DND-41 (cell line): ENCODE results near the gene SLC22A31.
"Not testable (repeated sequence)": the region's sequence is repeated elsewhere in the genome, so short reads cannot be mapped to it uniquely, and the experiment has no call there.

Source experiments
- ATAC-seq: fragments of 200-7000 bp; cut with Tn5 transposase; 3 replicates; pipeline ENCODE4 v1.9.1; 2021; ENCODE audit warnings: low read depth; ENCODE audit not compliant: insufficient read depth
- DNase-seq: peaks from one replicate; pipeline ENCODE4 v3.0.0-alpha.2; 2020
- H2AFZ ChIP-seq: 2 replicates; pipeline ENCODE4 v1.6.0; 2012; ENCODE audit warnings: low read depth, low read length
- H3K27ac ChIP-seq: 2 replicates; pipeline ENCODE4 v1.5.1; 2012; ENCODE audit warnings: low read length, inconsistent platforms
- H3K27me3 ChIP-seq: fragments of 200-600 bp; sonication (generic); 2 replicates; pipeline ENCODE4 v1.6.0; 2012; ENCODE audit warnings: low read length, mild to moderate bottlenecking, inconsistent platforms; ENCODE audit not compliant: insufficient read depth, poor library complexity
- H3K36me3 ChIP-seq: 2 replicates; pipeline ENCODE4 v1.5.1; 2012; ENCODE audit warnings: low read length, inconsistent platforms; ENCODE audit not compliant: insufficient read depth
- H3K4me1 ChIP-seq: 2 replicates; pipeline ENCODE4 v1.5.1; 2012; ENCODE audit warnings: mild to moderate bottlenecking, low read length; ENCODE audit not compliant: insufficient read depth
- H3K4me2 ChIP-seq: 2 replicates; pipeline ENCODE4 v1.6.0; 2012; ENCODE audit warnings: mild to moderate bottlenecking, moderate library complexity, low read length, inconsistent platforms; ENCODE audit not compliant: insufficient read depth
- H3K4me3 ChIP-seq, 2 experiments: fragments of 200-600 bp in 1 of 2; shearing (Covaris generic) in 1 of 2; 2 replicates each; pipeline ENCODE4 v1.5.1; 2012 to 2016; ENCODE audit warnings: inconsistent platforms in 2 of 2, low read length in 2 of 2, mild to moderate bottlenecking in 2 of 2, low read depth in 1 of 2, moderate library complexity in 1 of 2
- H3K79me2 ChIP-seq: 2 replicates; pipeline ENCODE4 v1.6.0; 2012; ENCODE audit warnings: low read length, inconsistent platforms; ENCODE audit not compliant: insufficient read depth
- H3K9ac ChIP-seq: 2 replicates; pipeline ENCODE4 v1.6.0; 2012; ENCODE audit warnings: low read depth, mild to moderate bottlenecking, inconsistent platforms, low read length, moderate library complexity
- H3K9me3 ChIP-seq: 2 replicates; pipeline ENCODE4 v1.5.1; 2012; ENCODE audit warnings: low read length, moderate library complexity, mild to moderate bottlenecking, inconsistent platforms; ENCODE audit not compliant: insufficient read depth, severe bottlenecking
- H4K20me1 ChIP-seq: 2 replicates; pipeline ENCODE4 v1.6.0; 2012; ENCODE audit warnings: low read length; ENCODE audit not compliant: insufficient read depth
- EZH2 ChIP-seq: IDR thresholded peaks from 3 replicates; pipeline ENCODE4 v1.6.1; 2012; ENCODE audit warnings: borderline replicate concordance, low read depth, mild to moderate bottlenecking, moderate library complexity, low read length, inconsistent platforms; ENCODE audit not compliant: severe bottlenecking
- TF ChIP-seq, protein P1 (sequence below): IDR thresholded peaks from 2 replicates; pipeline ENCODE4 v1.5.1; 2012; ENCODE audit warnings: borderline replicate concordance, low read length, moderate library complexity, mild to moderate bottlenecking; ENCODE audit not compliant: poor library complexity, severe bottlenecking; ENCODE audit errors: extremely low read depth

The SLC22A31 gene

DNA sequence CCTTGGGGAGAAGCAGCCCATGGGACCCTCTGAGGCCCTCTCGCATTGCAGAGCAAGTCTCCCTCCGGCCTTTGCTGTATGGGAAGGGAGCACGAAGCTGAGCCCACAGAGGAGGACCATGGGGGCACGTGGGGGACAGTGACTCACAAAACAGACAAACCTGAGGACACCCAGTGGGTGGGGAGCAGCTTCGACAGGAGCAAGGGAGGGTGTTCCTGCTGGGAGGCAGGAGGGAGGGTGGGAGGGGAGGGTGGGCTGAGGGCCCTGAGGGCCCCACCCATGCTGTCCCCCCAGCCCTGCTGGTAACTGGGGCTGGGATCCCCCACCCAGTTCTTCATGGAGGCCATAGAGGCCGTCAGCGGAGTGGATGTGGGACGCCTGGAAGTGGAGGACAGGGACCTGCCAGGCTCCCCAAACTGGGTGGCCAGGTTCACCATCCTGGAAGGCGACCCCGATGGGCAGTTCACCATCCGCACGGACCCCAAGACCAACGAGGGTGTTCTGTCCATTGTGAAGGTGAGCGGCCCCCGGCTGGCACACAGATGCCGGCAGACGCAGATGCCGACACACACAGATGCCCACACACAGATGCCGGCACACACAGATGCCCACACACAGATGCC, 12.5 kb downstream of the SLC22A31 start:
- H3K4me1 ChIP-seq: peaks cover 5% of the 10 kb centered on the region
- TF ChIP-seq, protein P1, sequence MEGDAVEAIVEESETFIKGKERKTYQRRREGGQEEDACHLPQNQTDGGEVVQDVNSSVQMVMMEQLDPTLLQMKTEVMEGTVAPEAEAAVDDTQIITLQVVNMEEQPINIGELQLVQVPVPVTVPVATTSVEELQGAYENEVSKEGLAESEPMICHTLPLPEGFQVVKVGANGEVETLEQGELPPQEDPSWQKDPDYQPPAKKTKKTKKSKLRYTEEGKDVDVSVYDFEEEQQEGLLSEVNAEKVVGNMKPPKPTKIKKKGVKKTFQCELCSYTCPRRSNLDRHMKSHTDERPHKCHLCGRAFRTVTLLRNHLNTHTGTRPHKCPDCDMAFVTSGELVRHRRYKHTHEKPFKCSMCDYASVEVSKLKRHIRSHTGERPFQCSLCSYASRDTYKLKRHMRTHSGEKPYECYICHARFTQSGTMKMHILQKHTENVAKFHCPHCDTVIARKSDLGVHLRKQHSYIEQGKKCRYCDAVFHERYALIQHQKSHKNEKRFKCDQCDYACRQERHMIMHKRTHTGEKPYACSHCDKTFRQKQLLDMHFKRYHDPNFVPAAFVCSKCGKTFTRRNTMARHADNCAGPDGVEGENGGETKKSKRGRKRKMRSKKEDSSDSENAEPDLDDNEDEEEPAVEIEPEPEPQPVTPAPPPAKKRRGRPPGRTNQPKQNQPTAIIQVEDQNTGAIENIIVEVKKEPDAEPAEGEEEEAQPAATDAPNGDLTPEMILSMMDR: no peak
- TF ChIP-seq EZH2: no peak
- no peak overlapping the region for H3K9ac ChIP-seq
- H3K4me3 ChIP-seq: no peak overlapping the region
- no peaks in the 10 kb centered on the region for H3K27me3 ChIP-seq
- H4K20me1 ChIP-seq: peaks cover 20% of the 10 kb centered on the region
- ATAC-seq (peak; percentile 32; the same call in 2 of the 3 replicates), DNase-seq (no peak)
- no peak overlapping the region for H3K4me2 ChIP-seq
- no peaks in the 10 kb centered on the region for H3K36me3 ChIP-seq
- no peaks in the 10 kb centered on the region for H3K79me2 ChIP-seq
- H3K9me3 ChIP-seq: no peaks in the 10 kb centered on the region
- H2AFZ ChIP-seq: no peak overlapping the region
- no peak overlapping the region for H3K27ac ChIP-seq

DNA sequence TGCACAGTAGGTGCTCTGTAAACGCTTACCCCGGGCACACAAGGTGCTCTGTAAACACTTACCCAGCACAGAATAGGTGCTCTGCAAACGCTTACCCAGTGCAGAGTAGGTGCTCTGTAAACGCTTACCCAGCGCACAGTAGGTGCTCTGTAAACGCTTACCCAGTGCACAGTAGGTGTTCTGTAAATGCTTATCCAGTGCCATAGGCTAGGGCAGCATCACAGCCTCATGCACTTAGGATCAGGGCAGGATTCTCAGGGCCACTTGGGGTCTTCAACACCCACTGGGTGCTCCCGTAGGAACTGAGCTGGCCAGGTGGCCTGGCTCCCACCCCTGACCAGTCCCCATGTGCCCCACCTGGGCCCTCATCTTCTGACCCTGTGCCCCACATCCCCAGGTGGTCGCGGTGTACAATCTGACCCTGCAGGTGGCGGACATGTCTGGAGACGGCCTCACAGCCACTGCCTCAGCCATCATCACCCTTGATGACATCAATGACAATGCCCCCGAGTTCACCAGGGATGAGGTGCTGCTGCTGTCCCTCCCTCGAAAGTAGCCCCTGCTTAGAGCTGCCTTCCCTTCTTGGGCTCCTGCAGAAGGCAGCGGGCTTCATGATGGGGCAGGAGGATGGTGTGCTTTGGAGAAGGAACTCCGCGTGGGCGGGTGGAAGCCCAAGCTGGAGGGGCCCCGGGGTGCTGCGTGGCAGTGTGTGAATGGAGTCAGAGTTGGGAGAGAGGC, 13.1 kb downstream of the SLC22A31 start:
- Histone ChIP-seq H3K4me3 (no peak overlapping the region), H3K4me1 (peaks cover 3% of the 10 kb centered on the region), H3K36me3 (no peaks in the 10 kb centered on the region), H3K9me3 (no peaks in the 10 kb centered on the region), H3K4me2 (no peak overlapping the region), H2AFZ (no peak overlapping the region), H3K27me3 (no peaks in the 10 kb centered on the region), H3K27ac (no peak overlapping the region), H3K9ac (no peak overlapping the region), H4K20me1 (peaks cover 20% of the 10 kb centered on the region), H3K79me2 (no peaks in the 10 kb centered on the region)
- ATAC-seq (peak; percentile 46), DNase-seq (peak; percentile 44)
- TF ChIP-seq EZH2: no peak
- TF ChIP-seq, protein P1: peak; percentile 15

DNA sequence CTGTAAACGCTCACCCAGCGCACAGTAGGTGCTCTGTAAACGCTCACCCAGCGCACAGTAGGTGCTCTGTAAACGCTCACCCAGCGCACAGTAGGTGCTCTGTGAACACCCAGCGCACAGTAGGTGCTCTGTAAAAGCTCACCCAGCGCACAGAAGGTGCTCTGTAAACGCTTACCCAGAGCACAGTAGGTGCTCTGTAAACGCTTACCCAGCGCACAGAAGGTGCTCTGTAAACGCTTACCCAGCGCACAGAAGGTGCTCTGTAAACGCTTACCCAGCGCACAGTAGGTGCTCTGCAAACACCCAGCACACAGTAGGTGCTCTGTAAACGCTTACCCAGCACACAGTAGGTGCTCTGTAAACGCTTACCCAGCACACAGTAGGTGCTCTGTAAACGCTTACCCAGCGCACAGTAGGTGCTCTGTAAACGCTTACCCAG, 13.7 kb downstream of the SLC22A31 start:
- not testable (repeated sequence) for H3K4me3 ChIP-seq

DNA sequence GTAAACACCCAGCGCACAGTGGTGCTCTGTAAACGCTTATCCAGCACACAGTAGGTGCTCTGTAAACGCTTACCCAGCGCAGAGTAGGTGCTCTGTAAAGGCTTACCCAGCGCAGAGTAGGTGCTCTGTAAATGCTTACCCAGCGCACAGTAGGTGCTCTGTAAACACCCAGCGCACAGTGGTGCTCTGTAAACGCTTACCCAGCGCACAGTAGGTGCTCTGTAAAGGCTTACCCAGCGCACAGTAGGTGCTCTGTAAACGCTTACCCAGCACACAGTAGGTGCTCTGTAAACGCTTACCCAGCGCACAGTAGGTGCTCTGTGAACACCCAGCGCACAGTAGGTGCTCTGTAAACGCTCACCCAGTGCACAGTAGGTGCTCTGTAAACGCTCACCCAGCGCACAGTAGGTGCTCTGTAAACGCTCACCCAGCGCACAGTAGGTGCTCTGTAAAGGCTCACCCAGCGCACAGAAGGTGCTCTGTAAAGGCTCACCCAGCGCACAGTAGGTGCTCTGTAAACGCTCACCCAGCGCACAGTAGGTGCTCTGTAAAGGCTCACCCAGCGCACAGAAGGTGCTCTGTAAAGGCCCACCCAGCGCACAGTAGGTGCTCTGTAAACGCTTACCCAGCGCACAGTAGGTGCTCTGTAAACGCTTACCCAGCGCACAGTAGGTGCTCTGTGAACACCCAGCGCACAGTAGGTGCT, 14.3 kb downstream of the SLC22A31 start:
- not testable (repeated sequence) for H3K27me3 ChIP-seq, H3K4me3 ChIP-seq, H3K79me2 ChIP-seq, H3K4me1 ChIP-seq, DNase-seq, H3K36me3 ChIP-seq, H2AFZ ChIP-seq, H3K4me2 ChIP-seq, H3K9ac ChIP-seq, H3K9me3 ChIP-seq, ATAC-seq, H3K27ac ChIP-seq
- peaks cover 20% of the 10 kb centered on the region for H4K20me1 ChIP-seq

More for the DNA sequence above, 13.7 kb downstream of the SLC22A31 start:
- peaks cover 20% of the 10 kb centered on the region for H4K20me1 ChIP-seq
- not testable (repeated sequence) for DNase-seq, H3K27me3 ChIP-seq, H3K27ac ChIP-seq, H3K79me2 ChIP-seq, H3K9ac ChIP-seq, H3K4me2 ChIP-seq, H2AFZ ChIP-seq, H3K36me3 ChIP-seq, ATAC-seq, H3K4me1 ChIP-seq, H3K9me3 ChIP-seq
